Measurements from ENCODE around the gene NDUFV1. TPM values are rescaled to one million over a fixed set of nuclear protein-coding genes. Genes with fewer than 3 reads are reported as not detected.

Gene NDUFV1
- total RNA-seq, 6 donors from 2014 or later, result 169 to 395 (median 205) TPM

DNA sequence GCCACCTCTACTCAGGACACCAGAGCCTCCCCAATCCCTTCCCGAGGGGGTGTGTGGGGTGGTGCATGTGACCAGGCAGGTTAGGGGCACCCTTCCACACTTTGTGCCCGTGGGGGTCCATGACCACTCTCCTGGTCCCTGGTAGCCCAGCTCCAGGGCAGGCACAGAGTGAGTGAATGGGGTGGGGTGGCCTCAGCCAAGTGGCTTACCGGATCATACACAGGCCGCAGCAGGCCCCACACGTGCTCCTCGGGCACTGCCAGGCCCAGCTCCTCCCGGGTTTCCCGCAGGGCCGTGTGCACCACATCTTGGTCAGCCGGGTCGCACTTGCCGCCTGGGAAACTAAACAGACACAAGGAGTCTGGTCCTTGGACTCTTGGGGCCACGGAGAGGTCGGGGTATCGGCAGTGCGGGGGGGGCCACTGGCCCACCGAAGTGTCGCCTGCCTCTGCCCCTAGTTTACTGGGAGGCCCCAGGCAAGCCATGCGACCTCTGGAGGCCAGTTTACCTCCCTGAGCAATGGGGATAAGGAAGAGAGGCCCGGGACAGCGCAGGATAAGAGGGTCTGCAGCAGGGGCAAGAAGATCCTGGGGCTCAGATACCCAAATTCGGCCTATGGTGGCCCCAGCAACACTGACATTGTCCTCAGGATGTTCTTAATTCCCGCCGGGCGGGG is 22.1 kb downstream of the NDUFV1 start:
- WGBS, 2 donors, result 51 to 60% methylated on average over 1 to 25 of the region's 25 CpGs
- H3K9me3 ChIP-seq, result no peaks in the 10 kb centered on the region
- peaks cover 8 to 21% (median 17%) of the 10 kb centered on the region in 4 donors for H3K4me1 ChIP-seq
- peak overlapping the region; percentile 92 to 95 (median 94) for H3K27ac ChIP-seq
- peak overlapping the region in 3 of 4 donors; percentile 64 to 93 (median 84) for H3K4me3 ChIP-seq
- H3K36me3 ChIP-seq, result no peaks in the 10 kb centered on the region
- ATAC-seq (ENCODE audit: low FRiP score in 2 of 2) (no peak), DNase-seq (peak; percentile 20 to 82)
- H3K27me3 ChIP-seq, result no peaks in the 10 kb centered on the region
- no peak for TF ChIP-seq EP300 (IDR thresholded peaks at IDR 0.05)
- no peak for TF ChIP-seq POLR2AphosphoS5 (IDR thresholded peaks at IDR 0.05)
- TF ChIP-seq, protein P1, sequence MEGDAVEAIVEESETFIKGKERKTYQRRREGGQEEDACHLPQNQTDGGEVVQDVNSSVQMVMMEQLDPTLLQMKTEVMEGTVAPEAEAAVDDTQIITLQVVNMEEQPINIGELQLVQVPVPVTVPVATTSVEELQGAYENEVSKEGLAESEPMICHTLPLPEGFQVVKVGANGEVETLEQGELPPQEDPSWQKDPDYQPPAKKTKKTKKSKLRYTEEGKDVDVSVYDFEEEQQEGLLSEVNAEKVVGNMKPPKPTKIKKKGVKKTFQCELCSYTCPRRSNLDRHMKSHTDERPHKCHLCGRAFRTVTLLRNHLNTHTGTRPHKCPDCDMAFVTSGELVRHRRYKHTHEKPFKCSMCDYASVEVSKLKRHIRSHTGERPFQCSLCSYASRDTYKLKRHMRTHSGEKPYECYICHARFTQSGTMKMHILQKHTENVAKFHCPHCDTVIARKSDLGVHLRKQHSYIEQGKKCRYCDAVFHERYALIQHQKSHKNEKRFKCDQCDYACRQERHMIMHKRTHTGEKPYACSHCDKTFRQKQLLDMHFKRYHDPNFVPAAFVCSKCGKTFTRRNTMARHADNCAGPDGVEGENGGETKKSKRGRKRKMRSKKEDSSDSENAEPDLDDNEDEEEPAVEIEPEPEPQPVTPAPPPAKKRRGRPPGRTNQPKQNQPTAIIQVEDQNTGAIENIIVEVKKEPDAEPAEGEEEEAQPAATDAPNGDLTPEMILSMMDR (IDR thresholded peaks at IDR 0.05), result no peak
- TF ChIP-seq POLR2A (IDR thresholded peaks at IDR 0.05), result no peak

DNA sequence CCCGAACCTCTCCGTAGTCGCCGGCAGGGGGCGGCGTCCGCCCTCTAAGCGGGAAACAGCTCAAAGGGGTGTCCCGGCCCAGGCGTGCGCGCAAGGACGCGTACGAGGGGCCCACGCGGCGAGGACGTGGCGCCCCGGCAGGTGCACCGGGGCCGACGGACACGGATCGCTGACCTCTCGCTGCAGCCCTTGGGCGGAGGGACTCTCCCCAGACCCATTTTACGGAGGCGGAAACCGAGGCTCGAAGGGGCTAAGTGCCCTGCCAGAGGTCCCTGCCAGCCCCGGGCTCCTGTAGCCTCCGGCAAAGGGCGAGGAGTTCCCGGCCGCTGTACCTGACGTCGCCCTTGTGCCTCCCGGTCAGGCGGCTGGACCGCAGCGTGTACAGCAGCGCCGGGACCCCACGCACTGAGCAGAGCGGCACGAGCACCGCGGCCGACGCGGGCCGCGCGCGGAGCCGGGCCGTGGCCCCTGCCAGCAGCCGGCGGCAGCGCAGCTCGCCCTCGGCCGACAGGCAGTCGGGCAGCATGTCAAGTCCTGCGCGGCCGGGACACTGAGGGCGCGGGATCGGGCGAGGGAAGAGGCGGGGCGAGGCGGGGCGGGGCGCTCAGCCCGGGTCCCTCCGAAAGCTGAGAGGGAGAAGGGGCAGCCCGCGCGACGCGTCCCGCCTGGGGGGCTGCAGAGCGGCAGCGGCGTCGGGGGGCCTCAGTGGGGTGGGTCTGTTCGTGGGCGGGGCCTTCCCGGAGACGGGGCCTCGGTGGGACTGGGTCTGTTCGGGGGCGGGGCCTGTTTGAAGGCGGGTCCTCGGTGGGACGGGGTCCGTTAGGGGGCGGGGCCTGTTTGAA is 22.9 kb downstream of the NDUFV1 start, which contains the start of gene NUDT8:
TSS of gene NUDT8 (minus strand) at position 552 of the 842 bp plus-strand sequence. CDS start at position 526, 26 bp downstream.
- H3K36me3 ChIP-seq, result no peaks in the 10 kb centered on the region
- WGBS, 2 donors, result 1% methylated on average over 20 to 48 of the region's 102 CpGs
- TF ChIP-seq EP300 (IDR thresholded peaks at IDR 0.05) (no peak), POLR2A (IDR thresholded peaks at IDR 0.05) (peak in 2 of 4 donors; percentile 56 to 70), POLR2AphosphoS5 (IDR thresholded peaks at IDR 0.05) (peak in 1 of 2 donors; percentile 42)
- TF ChIP-seq, protein P1 (IDR thresholded peaks at IDR 0.05), result peak; percentile 83 to 94 (median 92)
- H3K4me3 ChIP-seq, result peak within 1 kb of the TSS; percentile 64 to 93 (median 88)
- no peaks in the 10 kb centered on the region for H3K27me3 ChIP-seq
- H3K4me1 ChIP-seq, result peaks cover 8 to 21% (median 17%) of the 10 kb centered on the region in 4 donors
- ATAC-seq (ENCODE audit: low FRiP score in 2 of 2) (peak; percentile 71 to 87), DNase-seq (peak; percentile 85 to 98)
- peak within 1 kb of the TSS; percentile 92 to 95 (median 94) for H3K27ac ChIP-seq
- no peaks in the 10 kb centered on the region for H3K9me3 ChIP-seq

DNA sequence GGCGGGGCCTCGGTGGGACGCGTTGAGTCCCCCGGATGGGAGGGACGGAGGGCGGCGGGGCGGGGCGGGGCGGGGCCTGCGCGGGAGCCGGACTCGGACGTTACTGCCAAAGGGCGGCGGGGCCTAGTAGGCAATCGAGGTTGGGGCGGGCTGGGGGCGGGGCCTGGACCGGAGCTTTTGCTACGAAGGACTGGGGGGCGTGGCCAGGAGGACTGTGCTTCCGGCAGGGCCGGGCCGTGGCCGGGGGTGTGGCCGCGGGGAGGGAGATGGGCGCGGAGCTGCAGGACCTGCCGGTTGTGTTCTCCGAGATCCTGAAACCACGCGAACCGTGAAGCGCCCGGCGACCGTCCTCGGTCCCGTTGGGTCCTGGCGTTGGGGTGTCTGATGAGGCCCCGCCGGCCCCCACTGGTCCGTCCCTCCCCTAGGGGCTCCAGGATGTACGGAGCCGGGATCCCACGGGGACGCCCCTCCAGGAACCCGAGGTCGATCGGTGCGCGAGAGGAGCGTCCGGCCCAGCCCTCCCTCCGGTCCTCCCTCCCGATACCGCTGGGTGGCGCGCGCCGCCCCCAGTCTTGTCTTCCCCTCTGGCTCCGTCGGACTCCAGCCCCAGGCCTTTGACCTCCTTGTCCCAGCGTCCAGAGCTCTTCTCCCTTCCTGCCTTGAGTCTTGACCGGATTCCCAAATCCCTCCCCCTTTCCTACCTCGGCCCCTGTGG is 23.6 kb downstream of the NDUFV1 start:
- Histone ChIP-seq H3K27ac (peak overlapping the region; percentile 92 to 95 (median 94)), H3K27me3 (no peaks in the 10 kb centered on the region), H3K4me1 (peaks cover 8 to 21% (median 17%) of the 10 kb centered on the region in 4 donors), H3K4me3 (peak overlapping the region; percentile 64 to 93 (median 77)), H3K36me3 (no peaks in the 10 kb centered on the region), H3K9me3 (no peaks in the 10 kb centered on the region)
- DNase-seq (peak; percentile 98 to 99), ATAC-seq (ENCODE audit: low FRiP score in 2 of 2) (peak; percentile 94 to 95)
- TF ChIP-seq POLR2A (IDR thresholded peaks at IDR 0.05) (peak in 2 of 4 donors; percentile 71 to 73), POLR2AphosphoS5 (IDR thresholded peaks at IDR 0.05) (peak in 1 of 2 donors; percentile 66), EP300 (IDR thresholded peaks at IDR 0.05) (no peak)
- TF ChIP-seq, protein P1 (IDR thresholded peaks at IDR 0.05), result peak; percentile 67 to 91 (median 88)
- WGBS, 2 donors, result 1 to 8% methylated on average over 4 to 65 of the region's 70 CpGs

DNA sequence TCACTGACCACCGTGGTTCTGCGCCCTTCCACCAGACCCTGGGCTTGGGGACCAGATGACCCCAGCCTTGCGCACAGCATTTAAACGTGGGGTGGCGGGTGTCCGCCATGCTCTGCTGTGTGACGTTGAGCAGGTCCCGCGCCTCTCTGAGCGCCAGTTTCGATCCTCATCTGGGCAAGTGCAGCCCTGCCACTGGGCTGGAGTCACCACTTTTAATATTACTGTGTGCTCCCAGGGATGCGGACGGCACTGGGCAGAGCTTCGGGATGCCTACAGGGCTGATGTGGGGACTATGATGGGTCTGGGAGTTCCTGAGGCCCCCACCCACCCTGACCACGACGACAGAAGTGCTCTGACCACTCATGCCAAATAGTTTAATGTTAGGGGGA is 24.2 kb downstream of the NDUFV1 start:
- ATAC-seq (ENCODE audit: low FRiP score in 2 of 2) (no peak), DNase-seq (no peak)
- Histone ChIP-seq H3K9me3 (no peaks in the 10 kb centered on the region), H3K36me3 (no peaks in the 10 kb centered on the region), H3K4me3 (peak overlapping the region in 3 of 4 donors; percentile 64 to 93 (median 84)), H3K27ac (peak overlapping the region; percentile 92 to 95 (median 94)), H3K4me1 (peaks cover 8 to 21% (median 17%) of the 10 kb centered on the region in 4 donors), H3K27me3 (no peaks in the 10 kb centered on the region)
- 50 to 61% methylated on average over 15 to 16 of the region's 16 CpGs for WGBS, 2 donors
- no peak for TF ChIP-seq EP300 (IDR thresholded peaks at IDR 0.05)
